Ascending aorta (tissue), 2 donors: ENCODE measurements around the gene CADM1. TPM values are rescaled to one million over a fixed set of nuclear protein-coding genes. Genes with fewer than 3 reads are reported as not detected.

ENCODE experiments used
- DNase-seq, 2 donors: peaks; one replicate each; pipeline ENCODE4 v3.0.0-alpha.2; 2019; ENCODE audit warnings: low spot score in 2 of 2
- H3K27ac ChIP-seq, 2 donors: fragments of 200-600 bp; sonication (generic); one replicate each; pipeline ENCODE4 v1.5.1; 2016 to 2017; ENCODE audit warnings: mild to moderate bottlenecking in 1 of 2
- H3K27me3 ChIP-seq: fragments of 200-600 bp; sonication (generic); one replicate; pipeline ENCODE4 v1.5.1; 2017
- H3K36me3 ChIP-seq, 2 donors: fragments of 200-600 bp; sonication (generic); one replicate each; pipeline ENCODE4 v1.5.1; 2016
- H3K4me1 ChIP-seq, 2 donors: fragments of 200-600 bp; sonication (generic); one replicate each; pipeline ENCODE4 v1.5.1; 2016 to 2017; ENCODE audit warnings: mild to moderate bottlenecking in 1 of 2
- H3K4me3 ChIP-seq, 2 donors: fragments of 200-600 bp; sonication (generic); one replicate each; pipeline ENCODE4 v1.5.1; 2016 to 2017; ENCODE audit warnings: mild to moderate bottlenecking in 1 of 2
- H3K9me3 ChIP-seq, 2 donors: fragments of 200-600 bp; sonication (generic); one replicate each; pipeline ENCODE4 v1.5.1; 2016
- CTCF ChIP-seq, 3 experiments: fragments of 200-600 bp in 2 of 3; fragments of 450-650 bp in 1 of 3; sonication (generic) in 2 of 3; IDR thresholded peaks; one replicate each; pipeline ENCODE4 v1.5.1; 2016 to 2019; ENCODE audit warnings: antibody characterized with exemption in 3 of 3, mild to moderate bottlenecking in 1 of 3, moderate library complexity in 1 of 3
- intact Hi-C: fragments of 100-400 bp; cut with DNase I; formaldehyde crosslinking; loops from one replicate; pipeline ENCODE4 v1.15.1; 2023
- total RNA-seq: library from RNA; depleted of rRNA; stranded (reverse); fragments of >200 nt; gene quantifications from one replicate; pipeline ENCODE4 v1.1.0, GENCODE V29; 2016

CADM1 gene
- total RNA-seq, 1 donor from 2014 or later = 2.4 TPM

GRCh38 chr11:115342142-115342541, 162.1 kb downstream of the CADM1 start:
- no peak for DNase-seq
- H3K36me3 ChIP-seq = no peaks in the 10 kb centered on the region
- H3K4me3 ChIP-seq = no peak overlapping the region
- H3K4me1 ChIP-seq = no peaks in the 10 kb centered on the region
- H3K27ac ChIP-seq = no peak overlapping the region
- H3K27me3 ChIP-seq = no peaks in the 10 kb centered on the region
- no peaks in the 10 kb centered on the region for H3K9me3 ChIP-seq
- intact Hi-C loops = no loop called here
- no peak for TF ChIP-seq CTCF (IDR thresholded peaks at IDR 0.05)

- no peak for DNase-seq
- intact Hi-C loops = no loop called here
- H3K27ac ChIP-seq = no peak overlapping the region
- TF ChIP-seq CTCF (IDR thresholded peaks at IDR 0.05) = no peak
- H3K4me3 ChIP-seq = no peak overlapping the region
- H3K9me3 ChIP-seq = no peaks in the 10 kb centered on the region
- no peaks in the 10 kb centered on the region for H3K36me3 ChIP-seq
- no peaks in the 10 kb centered on the region for H3K27me3 ChIP-seq
- H3K4me1 ChIP-seq = no peaks in the 10 kb centered on the region
These were observed 163.3 kb downstream of the CADM1 start for GRCh38 chr11:115340874-115341273.

- no peaks in the 10 kb centered on the region for H3K9me3 ChIP-seq
- H3K27me3 ChIP-seq = no peaks in the 10 kb centered on the region
- intact Hi-C loops = loop anchor here (10.0 kb wide), 1 partner anchor 166 kb away; the partner anchor contains the start of gene CADM1
- H3K27ac ChIP-seq = no peak overlapping the region
- no peaks in the 10 kb centered on the region for H3K36me3 ChIP-seq
- TF ChIP-seq CTCF (IDR thresholded peaks at IDR 0.05) = no peak
- H3K4me3 ChIP-seq = no peak overlapping the region
- no peak for DNase-seq
- no peaks in the 10 kb centered on the region for H3K4me1 ChIP-seq
These were observed 165.7 kb downstream of the CADM1 start for GRCh38 chr11:115338476-115338875.

GRCh38 chr11:115334932-115335788, 169.1 kb downstream of the CADM1 start:
- Histone ChIP-seq H3K36me3 (no peaks in the 10 kb centered on the region), H3K4me3 (no peak overlapping the region), H3K9me3 (no peaks in the 10 kb centered on the region), H3K27ac (no peak overlapping the region), H3K27me3 (no peaks in the 10 kb centered on the region), H3K4me1 (no peaks in the 10 kb centered on the region)
- no peak for DNase-seq
- peak; percentile 5 to 69 (median 66) for TF ChIP-seq CTCF (IDR thresholded peaks at IDR 0.05)
- intact Hi-C loops = loop anchor here (10.0 kb wide), 1 partner anchor 170 kb away; the partner anchor contains the start of gene CADM1

- no peaks in the 10 kb centered on the region for H3K27me3 ChIP-seq
- TF ChIP-seq CTCF (IDR thresholded peaks at IDR 0.05) = no peak
- no peak overlapping the region for H3K27ac ChIP-seq
- H3K4me1 ChIP-seq = no peaks in the 10 kb centered on the region
- no peaks in the 10 kb centered on the region for H3K36me3 ChIP-seq
- H3K4me3 ChIP-seq = no peak overlapping the region
- H3K9me3 ChIP-seq = no peaks in the 10 kb centered on the region
- intact Hi-C loops = loop anchor here (10.0 kb wide), 1 partner anchor 171 kb away; the partner anchor contains the start of gene CADM1
- no peak for DNase-seq
These were observed 170.3 kb downstream of the CADM1 start for GRCh38 chr11:115333949-115334348.
